ENCODE measurements around the gene GAB2.
"Not testable (repeated sequence)": the region's sequence is repeated elsewhere in the genome, so short reads cannot be mapped to it uniquely, and the experiment has no call there.

GAB2 gene

DNA sequence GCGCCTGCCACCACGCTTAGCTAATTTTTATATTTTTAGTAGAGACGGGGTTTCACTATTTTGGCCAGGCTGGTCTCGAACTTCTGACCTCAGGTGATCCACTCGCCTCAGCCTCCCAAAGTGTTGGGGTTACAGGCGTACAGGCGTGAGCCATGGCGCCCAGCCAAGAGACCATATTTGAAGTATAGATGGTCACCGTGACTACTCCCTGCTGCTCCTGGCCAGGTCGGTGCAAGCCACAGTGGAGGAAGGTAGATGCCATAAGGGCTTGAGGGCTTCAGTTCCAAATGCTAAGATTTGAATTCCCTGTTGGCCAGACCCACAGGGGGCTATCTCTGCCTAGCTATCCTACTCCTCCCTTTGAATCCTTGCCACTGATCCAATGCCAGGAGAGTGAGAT, 194.9 kb downstream of the GAB2 start:
- not testable (repeated sequence) for H2BK5ac ChIP-seq (ENCODE audit: low read length); H3K4ac ChIP-seq (ENCODE audit: low read length); H3K27ac ChIP-seq (replicated peaks; ENCODE audit: low read length); H2BK120ac ChIP-seq (ENCODE audit: low read depth, low read length); H3K4me3 ChIP-seq (ENCODE audit: low read length in 2 of 2); H2BK12ac ChIP-seq (ENCODE audit: low read length); H2BK15ac ChIP-seq (ENCODE audit: low read length); H3K9me3 ChIP-seq (replicated peaks in 1 of 2; ENCODE audit: control insufficient read depth in 2 of 2, insufficient read depth in 1 of 2, low read depth in 1 of 2, low read length in 2 of 2); H3K9ac ChIP-seq (ENCODE audit: low read depth, low read length, poor library complexity); H3K27me3 ChIP-seq (ENCODE audit: control insufficient read depth in 3 of 3, insufficient read depth in 3 of 3, low read depth in 1 of 3, low read length in 3 of 3); H3K23ac ChIP-seq (ENCODE audit: low read depth, low read length, poor library complexity); H3K4me1 ChIP-seq (ENCODE audit: control insufficient read depth in 2 of 2, insufficient read depth in 1 of 2, low read depth in 1 of 2, low read length in 2 of 2); H2AK5ac ChIP-seq (ENCODE audit: low read depth, low read length); H3K4me2 ChIP-seq (ENCODE audit: insufficient read depth, low read length, poor library complexity, severe bottlenecking); H2AFZ ChIP-seq (ENCODE audit: low read length); H3K14ac ChIP-seq (ENCODE audit: low read length); H3K79me1 ChIP-seq (ENCODE audit: low read depth, low read length); H4K91ac ChIP-seq (ENCODE audit: low read depth, low read length, poor library complexity); H4K8ac ChIP-seq (ENCODE audit: low read depth, low read length); H3K18ac ChIP-seq (ENCODE audit: low read length); DNase-seq (ENCODE audit: low spot score)
- WGBS, 2 donors (ENCODE audit: extremely low coverage in 2 of 2, insufficient read length in 2 of 2, insufficient replicate concordance in 1 of 2): no CpG with 5 or more reads among the region's 10 CpGs
- peaks cover 63 to 92% of the 10 kb centered on the region in 2 donors for H3K36me3 ChIP-seq (replicated peaks in 1 of 2; ENCODE audit: control insufficient read depth in 2 of 2, insufficient read depth in 2 of 2, low read length in 2 of 2)

DNA sequence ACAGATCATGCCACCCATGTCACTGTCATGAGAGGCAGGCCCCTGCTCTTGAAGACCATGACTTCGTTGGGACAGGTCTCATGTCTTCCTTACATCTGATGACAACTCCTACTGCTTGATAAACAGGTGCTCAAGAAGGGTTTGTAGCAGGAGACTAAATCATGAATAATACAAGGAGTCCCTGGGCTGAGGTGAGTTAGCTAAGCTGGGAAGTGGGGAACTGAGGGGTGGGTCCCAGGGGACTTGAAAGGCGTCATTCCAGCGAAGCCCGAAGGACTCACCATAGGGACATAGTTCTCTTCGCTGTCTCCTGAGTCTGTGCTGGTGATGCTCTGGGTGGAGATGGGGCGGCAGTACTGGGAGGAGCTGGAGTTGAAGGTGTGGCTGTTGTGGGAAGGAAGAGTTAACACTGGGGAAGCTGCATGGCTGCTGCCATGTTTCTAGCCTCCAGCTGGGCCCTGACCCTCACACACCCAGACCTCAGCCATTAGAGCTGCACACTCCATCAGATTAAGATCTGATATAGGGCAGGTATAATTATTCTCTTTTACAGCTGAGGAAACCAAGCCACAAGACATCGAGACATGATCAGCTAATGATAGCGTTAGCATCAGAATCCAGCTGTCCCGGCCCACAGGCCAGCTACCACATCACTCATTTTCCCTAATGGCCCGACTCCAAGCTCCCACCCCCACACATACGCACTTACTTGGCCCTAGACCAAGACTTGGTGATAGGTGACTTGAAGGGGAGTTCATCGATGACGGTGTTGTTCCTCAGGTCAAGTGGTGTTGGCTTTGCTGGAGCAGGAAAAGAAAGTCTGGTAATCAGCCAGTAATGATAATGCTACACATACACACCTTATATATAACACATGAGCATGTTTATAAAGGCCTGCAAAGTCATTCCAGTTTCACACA, 196.0 kb downstream of the GAB2 start:
- Histone ChIP-seq H3K18ac (ENCODE audit: low read length) (no peak overlapping the region), H2BK120ac (ENCODE audit: low read depth, low read length) (no peak overlapping the region), H3K79me1 (ENCODE audit: low read depth, low read length) (no peaks in the 10 kb centered on the region), H3K27ac (replicated peaks; ENCODE audit: low read length) (no peak overlapping the region), H3K4me1 (ENCODE audit: control insufficient read depth in 2 of 2, insufficient read depth in 1 of 2, low read depth in 1 of 2, low read length in 2 of 2) (no peaks in the 10 kb centered on the region), H2BK5ac (ENCODE audit: low read length) (no peak overlapping the region), H3K9me3 (replicated peaks in 1 of 2; ENCODE audit: control insufficient read depth in 2 of 2, insufficient read depth in 1 of 2, low read depth in 1 of 2, low read length in 2 of 2) (no peaks in the 10 kb centered on the region), H2AFZ (ENCODE audit: low read length) (no peak overlapping the region), H4K91ac (ENCODE audit: low read depth, low read length, poor library complexity) (no peak overlapping the region), H3K36me3 (replicated peaks in 1 of 2; ENCODE audit: control insufficient read depth in 2 of 2, insufficient read depth in 2 of 2, low read length in 2 of 2) (peaks cover 67 to 93% of the 10 kb centered on the region in 2 donors), H3K4me3 (ENCODE audit: low read length in 2 of 2) (no peak overlapping the region), H3K4me2 (ENCODE audit: insufficient read depth, low read length, poor library complexity, severe bottlenecking) (no peak overlapping the region), H3K23ac (ENCODE audit: low read depth, low read length, poor library complexity) (no peak overlapping the region), H3K9ac (ENCODE audit: low read depth, low read length, poor library complexity) (no peak overlapping the region), H2BK12ac (ENCODE audit: low read length) (no peak overlapping the region), H3K4ac (ENCODE audit: low read length) (no peak overlapping the region), H2BK15ac (ENCODE audit: low read length) (no peak overlapping the region), H2AK5ac (ENCODE audit: low read depth, low read length) (no peak overlapping the region), H4K8ac (ENCODE audit: low read depth, low read length) (no peak overlapping the region), H3K14ac (ENCODE audit: low read length) (no peak overlapping the region), H3K27me3 (ENCODE audit: control insufficient read depth in 3 of 3, insufficient read depth in 3 of 3, low read depth in 1 of 3, low read length in 3 of 3) (peaks cover 0 to 3% (median 0%) of the 10 kb centered on the region in 3 experiments)
- no CpG with 5 or more reads among the region's 13 CpGs for WGBS, 2 donors (ENCODE audit: extremely low coverage in 2 of 2, insufficient read length in 2 of 2, insufficient replicate concordance in 1 of 2)
- DNase-seq (ENCODE audit: low spot score): no peak

DNA sequence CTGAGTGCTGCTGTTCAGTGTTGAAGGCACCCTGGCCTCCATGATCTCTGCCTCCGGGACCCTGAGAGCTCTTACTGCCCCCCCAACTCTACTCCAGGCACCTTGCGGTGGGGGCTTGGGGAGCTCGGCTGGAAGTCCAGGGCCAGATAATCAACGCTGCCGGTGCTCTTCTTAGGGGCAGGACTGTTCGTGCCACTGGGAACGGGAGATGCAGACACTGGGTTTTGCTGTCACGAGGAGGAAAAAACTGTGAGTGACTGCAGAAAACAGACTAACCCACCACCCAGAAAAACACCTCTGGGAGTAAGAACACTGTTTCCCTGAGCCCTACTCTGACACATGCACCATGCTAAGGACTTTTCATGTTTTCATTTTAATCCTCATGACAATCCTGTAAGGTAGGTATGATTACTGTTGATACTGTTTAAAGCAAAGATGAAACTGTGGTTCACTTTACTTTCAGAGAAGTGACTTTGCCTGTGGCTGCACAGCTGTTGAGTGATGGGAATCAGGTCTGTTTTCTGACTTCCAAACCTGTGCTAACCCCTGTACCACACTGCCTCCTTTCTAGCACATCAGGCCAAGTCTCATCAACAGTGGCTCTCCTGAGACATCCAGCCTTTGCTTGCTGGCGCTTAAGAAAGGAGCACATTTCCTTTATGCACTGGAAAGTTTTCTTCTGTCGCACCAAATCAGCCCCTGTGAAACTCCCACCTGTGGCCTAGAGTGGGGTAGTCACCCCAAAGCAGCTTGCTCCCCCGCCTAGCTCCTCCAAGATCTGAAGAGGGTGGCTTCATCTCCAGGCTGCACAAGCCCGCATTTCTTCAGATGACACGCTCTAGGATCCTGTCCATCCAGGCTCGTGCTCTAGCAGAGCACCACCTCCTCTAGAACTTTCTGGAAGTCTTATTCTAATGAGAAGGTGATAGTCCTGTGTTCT, 197.1 kb downstream of the GAB2 start:
- Histone ChIP-seq H2AFZ (ENCODE audit: low read length) (no peak overlapping the region), H3K18ac (ENCODE audit: low read length) (no peak overlapping the region), H3K27ac (replicated peaks; ENCODE audit: low read length) (no peak overlapping the region), H4K8ac (ENCODE audit: low read depth, low read length) (no peak overlapping the region), H3K36me3 (replicated peaks in 1 of 2; ENCODE audit: control insufficient read depth in 2 of 2, insufficient read depth in 2 of 2, low read length in 2 of 2) (peaks cover 68 to 93% of the 10 kb centered on the region in 2 donors), H3K4me2 (ENCODE audit: insufficient read depth, low read length, poor library complexity, severe bottlenecking) (no peak overlapping the region), H3K27me3 (ENCODE audit: control insufficient read depth in 3 of 3, insufficient read depth in 3 of 3, low read depth in 1 of 3, low read length in 3 of 3) (peaks cover 0 to 3% (median 0%) of the 10 kb centered on the region in 3 experiments), H3K9ac (ENCODE audit: low read depth, low read length, poor library complexity) (no peak overlapping the region), H2AK5ac (ENCODE audit: low read depth, low read length) (no peak overlapping the region), H2BK15ac (ENCODE audit: low read length) (no peak overlapping the region), H3K14ac (ENCODE audit: low read length) (no peak overlapping the region), H3K79me1 (ENCODE audit: low read depth, low read length) (no peaks in the 10 kb centered on the region), H3K23ac (ENCODE audit: low read depth, low read length, poor library complexity) (no peak overlapping the region), H3K4me3 (ENCODE audit: low read length in 2 of 2) (no peak overlapping the region), H4K91ac (ENCODE audit: low read depth, low read length, poor library complexity) (no peak overlapping the region), H2BK120ac (ENCODE audit: low read depth, low read length) (no peak overlapping the region), H3K4me1 (ENCODE audit: control insufficient read depth in 2 of 2, insufficient read depth in 1 of 2, low read depth in 1 of 2, low read length in 2 of 2) (no peaks in the 10 kb centered on the region), H3K9me3 (replicated peaks in 1 of 2; ENCODE audit: control insufficient read depth in 2 of 2, insufficient read depth in 1 of 2, low read depth in 1 of 2, low read length in 2 of 2) (no peaks in the 10 kb centered on the region), H3K4ac (ENCODE audit: low read length) (no peak overlapping the region), H2BK12ac (ENCODE audit: low read length) (no peak overlapping the region), H2BK5ac (ENCODE audit: low read length) (no peak overlapping the region)
- DNase-seq (ENCODE audit: low spot score): no peak
- no CpG with 5 or more reads among the region's 14 CpGs for WGBS, 2 donors (ENCODE audit: extremely low coverage in 2 of 2, insufficient read length in 2 of 2, insufficient replicate concordance in 1 of 2)

Data from neuronal stem cell (in vitro differentiated cells).